Aorta (tissue), 5 donors: Measurements from ENCODE around the gene ZBTB47. TPM values are rescaled to one million over a fixed set of nuclear protein-coding genes. Genes with fewer than 3 reads are reported as not detected.

Source experiments
- ATAC-seq: fragments of 200-7000 bp; cut with Tn5 transposase; one replicate; pipeline ENCODE4 v1.9.1; 2022; ENCODE audit warnings: moderate library complexity; ENCODE audit not compliant: low FRiP score
- DNase-seq, 2 donors: peaks; one replicate each; pipeline ENCODE4 v3.0.0-alpha.2; 2020
- H3K27ac ChIP-seq, 2 donors: one replicate each; pipeline ENCODE4 v1.5.1; 2013; ENCODE audit warnings: low read length in 2 of 2, mild to moderate bottlenecking in 2 of 2, moderate library complexity in 2 of 2, control low read depth in 1 of 2, inconsistent platforms in 1 of 2, low read depth in 1 of 2
- H3K27me3 ChIP-seq, 2 donors: one replicate each; pipeline ENCODE4 v1.6.1; 2013; ENCODE audit warnings: control low read depth in 1 of 2, low read length in 1 of 2, mild to moderate bottlenecking in 1 of 2, moderate library complexity in 1 of 2; ENCODE audit not compliant: insufficient read depth in 2 of 2, control insufficient read depth in 1 of 2
- H3K36me3 ChIP-seq, 2 donors: one replicate each; pipeline ENCODE4 v1.6.1; 2013; ENCODE audit warnings: control low read depth in 1 of 2, low read length in 1 of 2, mild to moderate bottlenecking in 1 of 2; ENCODE audit not compliant: insufficient read depth in 2 of 2, control insufficient read depth in 1 of 2
- H3K4me1 ChIP-seq, 2 donors: one replicate each; pipeline ENCODE4 v1.6.1; 2013; ENCODE audit warnings: low read length in 2 of 2, control low read depth in 1 of 2, mild to moderate bottlenecking in 1 of 2, moderate library complexity in 1 of 2; ENCODE audit not compliant: insufficient read depth in 2 of 2, control insufficient read depth in 1 of 2
- H3K4me3 ChIP-seq, 2 donors: one replicate each; pipeline ENCODE4 v1.5.1; 2013; ENCODE audit warnings: low read length in 2 of 2, control low read depth in 1 of 2, mild to moderate bottlenecking in 1 of 2
- H3K9me3 ChIP-seq: one replicate; pipeline ENCODE4 v1.6.1; 2013; ENCODE audit warnings: mild to moderate bottlenecking, low read length; ENCODE audit not compliant: control insufficient read depth
- WGBS, 2 donors: extraction: QIAGEN DNeasy Blood & Tissue Kit; methylation state at CpG; one replicate each; pipeline ENCODE4 v1.1.7; 2013; 5-methylcytosine and 5-hydroxymethylcytosine counted together
- intact Hi-C, 2 donors: fragments of 100-400 bp; cut with DNase I; formaldehyde crosslinking; loops; one replicate each; pipeline versions ENCODE4 v1.14.2 to v1.15.0; 2022
- polyA plus RNA-seq, 2 donors: library from polyadenylated mRNA; stranded (reverse); fragments of 200-250 nt; gene quantifications; one replicate each; pipeline ENCODE4 v1.2.3, GENCODE V29; 2013
- total RNA-seq, 2 donors: library from RNA; stranded (reverse); fragmentation: NEBNext Ultra II Directional; extraction: Animal tissue kit (Norgen Biotek cat#: 25700); gene quantifications; one replicate each; pipeline ENCODE4 v1.2.1, GENCODE V29; 2021
- donor health status: healthy with polysubstance abuse.
- donor health status: Bipolar disorder and iron deficiency.
- donor health status: DM: no; HTN: no; CAD: no.
- donor health status: DM: no; HTN: no; CAD: no.
- donor health status: DM: yes; HTN: yes; CAD: no.

ZBTB47 gene
- total and polyA plus RNA-seq, 4 donors, result 42.3 to 82.0 (median 74.8) TPM

DNA sequence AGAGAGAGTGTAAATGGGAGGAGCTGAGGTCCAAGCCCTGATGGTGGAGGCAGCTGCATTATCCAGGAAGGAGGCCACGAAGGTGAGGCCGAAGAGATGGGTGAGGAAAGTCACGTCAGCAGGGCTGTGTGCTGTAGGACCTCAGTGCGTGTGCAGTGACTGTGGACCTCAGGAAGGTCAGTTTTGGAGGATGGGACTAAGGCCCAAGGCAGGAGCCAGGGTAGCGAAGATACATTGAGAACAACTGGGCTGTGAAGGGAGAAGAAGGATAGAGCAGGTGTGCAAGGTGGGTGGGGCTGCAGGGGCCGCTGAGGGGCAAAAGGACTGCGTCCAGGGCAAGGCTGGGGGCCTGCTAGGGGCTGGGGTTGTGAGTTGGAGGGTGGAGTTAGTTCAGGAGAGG lies 36.7 kb downstream of the ZBTB47 start:
- H3K27ac ChIP-seq, result no peak overlapping the region
- H3K27me3 ChIP-seq, result no peaks in the 10 kb centered on the region
- ATAC-seq (no peak), DNase-seq (peak; percentile 12 to 53)
- no peak overlapping the region for H3K4me3 ChIP-seq
- 91 to 97% methylated on average over 7 of the region's 7 CpGs for WGBS, 2 donors
- no peaks in the 10 kb centered on the region for H3K9me3 ChIP-seq
- no peaks in the 10 kb centered on the region for H3K4me1 ChIP-seq
- no peaks in the 10 kb centered on the region for H3K36me3 ChIP-seq
- intact Hi-C loops, result no loop called here

- Histone ChIP-seq H3K4me1 (no peaks in the 10 kb centered on the region), H3K27ac (no peak overlapping the region), H3K4me3 (no peak overlapping the region), H3K36me3 (no peaks in the 10 kb centered on the region), H3K27me3 (no peaks in the 10 kb centered on the region), H3K9me3 (no peaks in the 10 kb centered on the region)
- intact Hi-C loops, result no loop called here
- DNase-seq, result peak; percentile 28 to 62
- 71 to 78% methylated on average over 10 of the region's 10 CpGs for WGBS, 2 donors
- no peak for ATAC-seq
These were observed 37.5 kb downstream of the ZBTB47 start for GRCh38 chr3:42690766-42691680.

DNA sequence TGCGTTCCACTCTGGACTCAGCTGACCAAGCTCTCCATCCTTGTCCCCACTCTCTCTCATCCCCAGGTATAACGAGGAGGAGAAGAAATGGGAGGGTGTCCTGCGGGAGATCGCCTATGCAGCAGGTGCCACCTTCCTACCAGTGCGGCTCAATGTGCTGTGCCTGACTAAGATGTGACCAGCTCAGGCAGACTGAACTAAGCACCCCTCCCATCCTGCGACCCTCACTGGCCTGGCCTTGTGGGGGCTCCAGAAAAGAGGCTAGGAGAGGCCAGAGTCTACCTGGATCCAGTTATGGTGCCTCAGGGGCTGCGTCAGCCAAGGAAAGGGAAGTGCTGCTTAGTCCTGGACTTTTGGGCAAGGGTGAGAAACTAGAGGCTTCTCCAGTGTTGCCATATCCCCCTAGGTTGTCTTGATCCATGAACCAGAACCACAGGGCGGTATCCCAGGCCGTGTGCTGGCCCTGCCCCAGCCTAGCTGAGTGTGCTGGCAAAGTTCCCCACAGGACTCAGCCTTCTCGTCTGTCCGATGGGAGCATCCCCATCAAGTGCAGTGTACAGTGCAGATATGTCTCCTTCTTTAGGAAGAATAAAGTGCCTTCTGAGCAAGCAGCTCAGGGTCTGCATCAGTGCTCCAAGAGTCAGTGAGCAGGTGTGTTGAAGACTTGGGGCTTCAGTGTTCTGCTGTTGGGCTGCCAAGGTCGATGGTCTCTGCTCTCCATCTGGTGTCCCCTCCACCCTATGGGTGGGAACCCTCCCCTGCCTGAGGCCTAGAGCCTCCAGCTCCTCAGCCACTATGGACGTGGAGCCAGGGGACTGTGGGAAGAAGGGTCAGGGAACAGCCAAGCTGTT lies 38.5 kb downstream of the ZBTB47 start:
- H3K4me1 ChIP-seq, result no peaks in the 10 kb centered on the region
- no peaks in the 10 kb centered on the region for H3K36me3 ChIP-seq
- H3K9me3 ChIP-seq, result no peaks in the 10 kb centered on the region
- DNase-seq (peak; percentile 37 to 68), ATAC-seq (no peak)
- no peak overlapping the region for H3K4me3 ChIP-seq
- no peaks in the 10 kb centered on the region for H3K27me3 ChIP-seq
- 83 to 88% methylated on average over 13 of the region's 13 CpGs for WGBS, 2 donors
- intact Hi-C loops, result no loop called here
- no peak overlapping the region for H3K27ac ChIP-seq

DNA sequence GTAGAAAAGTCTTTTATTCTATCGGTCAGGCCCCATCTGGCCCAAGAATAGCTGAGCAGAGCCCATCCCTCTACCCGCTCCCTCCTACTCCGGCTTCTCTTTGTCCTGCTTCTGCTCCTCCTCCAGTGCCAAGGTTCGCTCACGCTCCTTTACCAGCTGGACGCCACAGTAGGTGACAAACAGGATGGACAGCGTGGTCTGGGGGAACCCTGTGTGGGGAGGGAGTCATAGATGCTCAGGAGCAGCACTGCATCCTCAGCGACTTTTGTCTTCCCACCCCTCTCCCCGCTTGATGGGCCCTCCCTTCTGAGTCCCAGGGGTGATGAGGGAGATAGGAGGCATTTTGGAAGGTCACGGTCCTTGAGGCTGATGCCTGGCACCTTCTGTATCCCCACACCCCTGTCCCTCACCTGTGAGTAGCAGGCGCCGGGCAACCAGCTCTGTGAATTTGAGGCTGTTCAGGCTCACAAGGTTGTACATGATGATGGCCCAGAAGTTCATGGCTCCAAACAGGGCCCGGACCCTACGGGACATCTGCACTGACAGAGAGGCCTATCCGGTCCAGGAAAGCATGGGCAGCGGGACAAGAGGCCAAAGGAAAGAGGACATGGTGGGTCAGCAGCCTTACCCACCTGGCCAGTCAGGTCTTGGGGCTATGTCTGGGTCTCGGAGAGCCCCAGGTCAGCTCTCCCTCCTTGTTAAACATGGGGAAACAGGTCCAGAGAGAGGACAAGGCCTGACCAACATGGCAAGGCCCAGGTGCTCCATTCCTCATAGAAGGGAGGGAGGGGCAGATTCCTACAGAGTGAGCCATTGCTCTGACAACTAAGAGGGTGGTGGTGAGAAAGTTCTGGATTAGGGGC lies 39.4 kb downstream of the ZBTB47 start:
- 95 to 96% methylated on average over 17 of the region's 17 CpGs for WGBS, 2 donors
- ATAC-seq, result no peak
- peak; percentile 29 to 61 for DNase-seq
- H3K27ac ChIP-seq, result no peak overlapping the region
- H3K36me3 ChIP-seq, result no peaks in the 10 kb centered on the region
- no peaks in the 10 kb centered on the region for H3K27me3 ChIP-seq
- H3K4me3 ChIP-seq, result no peak overlapping the region
- H3K4me1 ChIP-seq, result no peaks in the 10 kb centered on the region
- intact Hi-C loops, result no loop called here
- H3K9me3 ChIP-seq, result no peaks in the 10 kb centered on the region

- WGBS, 2 donors, result 88 to 96% methylated on average over 4 of the region's 4 CpGs
- peak; percentile 26 to 54 for DNase-seq
- Histone ChIP-seq H3K27ac (no peak overlapping the region), H3K4me1 (no peaks in the 10 kb centered on the region), H3K9me3 (no peaks in the 10 kb centered on the region), H3K27me3 (no peaks in the 10 kb centered on the region), H3K36me3 (no peaks in the 10 kb centered on the region), H3K4me3 (no peak overlapping the region)
- ATAC-seq, result no peak
- intact Hi-C loops, result no loop called here
These were observed 40.0 kb downstream of the ZBTB47 start for GRCh38 chr3:42693530-42693930.

DNA sequence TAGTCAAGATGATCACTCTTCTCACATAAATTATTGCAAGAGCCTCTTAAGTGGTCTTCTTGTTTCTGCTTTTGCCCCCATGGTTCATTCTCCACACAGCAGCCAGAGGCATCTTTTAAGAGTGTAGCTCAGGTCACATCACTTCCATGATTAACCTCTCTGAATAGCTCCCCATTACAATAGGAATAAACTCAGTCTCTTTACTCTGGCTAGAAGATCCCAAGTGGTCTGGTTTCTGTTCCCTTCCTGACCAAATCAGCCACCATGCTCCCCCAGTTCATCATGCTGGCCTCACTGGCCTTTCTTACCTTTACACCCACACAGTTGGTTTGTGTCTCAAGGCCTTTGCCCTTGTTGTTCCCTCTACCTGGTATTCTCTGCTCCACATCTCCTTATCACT lies 40.9 kb downstream of the ZBTB47 start:
- DNase-seq (no peak), ATAC-seq (no peak)
- Histone ChIP-seq H3K27me3 (no peaks in the 10 kb centered on the region), H3K9me3 (no peaks in the 10 kb centered on the region), H3K36me3 (no peaks in the 10 kb centered on the region), H3K4me3 (no peak overlapping the region), H3K4me1 (no peaks in the 10 kb centered on the region), H3K27ac (no peak overlapping the region)
- intact Hi-C loops, result no loop called here

DNA sequence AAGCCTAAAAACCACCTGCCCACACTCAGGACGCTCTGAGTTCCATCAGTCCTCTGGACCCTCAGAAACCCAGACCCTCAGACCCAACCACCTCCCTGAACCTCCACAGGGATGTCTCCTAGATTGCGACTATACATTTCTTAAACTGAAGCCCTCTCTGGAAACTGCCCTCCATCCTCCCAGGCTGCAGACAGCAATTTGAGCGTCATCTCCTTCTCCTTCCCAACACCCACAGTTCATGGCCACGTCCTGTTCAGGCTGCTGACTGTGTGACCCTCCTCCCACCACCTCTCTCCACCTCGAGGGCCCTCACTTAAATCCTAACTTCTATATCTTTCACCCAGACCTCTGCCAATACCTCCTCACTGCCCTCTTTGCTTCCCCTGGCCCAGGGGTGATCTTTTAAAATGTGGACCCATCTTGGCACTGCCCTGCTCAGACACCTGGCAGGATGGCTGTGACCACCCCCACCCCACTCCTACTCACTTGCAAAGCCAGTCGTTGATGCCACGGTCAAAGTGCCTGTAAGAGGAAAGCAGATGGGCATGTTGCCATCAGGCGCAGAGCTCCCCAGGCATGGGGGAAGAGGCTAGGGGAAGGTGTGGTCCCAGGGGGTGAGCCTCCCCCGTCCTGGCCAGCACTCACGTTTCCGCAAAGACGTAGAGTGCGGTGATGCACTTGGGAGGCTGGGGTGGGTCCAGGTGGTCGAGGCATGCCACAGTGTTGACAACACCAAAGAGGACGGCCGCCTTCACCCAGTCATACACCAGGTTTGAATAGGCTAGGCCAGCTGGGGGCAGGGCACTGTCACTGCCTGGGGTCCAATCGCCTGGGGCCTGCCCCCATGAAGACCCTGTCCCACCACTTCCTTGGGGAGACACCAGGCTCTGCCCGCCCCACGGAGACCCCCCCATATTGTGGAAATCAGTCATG lies 43.1 kb downstream of the ZBTB47 start:
- H3K9me3 ChIP-seq, result no peaks in the 10 kb centered on the region
- H3K36me3 ChIP-seq, result no peaks in the 10 kb centered on the region
- no peaks in the 10 kb centered on the region for H3K27me3 ChIP-seq
- H3K27ac ChIP-seq, result no peak overlapping the region
- 82 to 84% methylated on average over 19 of the region's 19 CpGs for WGBS, 2 donors
- DNase-seq (peak; percentile 26 to 57), ATAC-seq (no peak)
- H3K4me1 ChIP-seq, result no peaks in the 10 kb centered on the region
- intact Hi-C loops, result no loop called here
- H3K4me3 ChIP-seq, result no peak overlapping the region
